ENCODE results near the gene RASSF10. TPM values are rescaled to one million over a fixed set of nuclear protein-coding genes. Genes with fewer than 3 reads are reported as not detected.

Gene RASSF10
- total RNA-seq, 1 experiment from 2014 or later: 2.4 TPM

DNA sequence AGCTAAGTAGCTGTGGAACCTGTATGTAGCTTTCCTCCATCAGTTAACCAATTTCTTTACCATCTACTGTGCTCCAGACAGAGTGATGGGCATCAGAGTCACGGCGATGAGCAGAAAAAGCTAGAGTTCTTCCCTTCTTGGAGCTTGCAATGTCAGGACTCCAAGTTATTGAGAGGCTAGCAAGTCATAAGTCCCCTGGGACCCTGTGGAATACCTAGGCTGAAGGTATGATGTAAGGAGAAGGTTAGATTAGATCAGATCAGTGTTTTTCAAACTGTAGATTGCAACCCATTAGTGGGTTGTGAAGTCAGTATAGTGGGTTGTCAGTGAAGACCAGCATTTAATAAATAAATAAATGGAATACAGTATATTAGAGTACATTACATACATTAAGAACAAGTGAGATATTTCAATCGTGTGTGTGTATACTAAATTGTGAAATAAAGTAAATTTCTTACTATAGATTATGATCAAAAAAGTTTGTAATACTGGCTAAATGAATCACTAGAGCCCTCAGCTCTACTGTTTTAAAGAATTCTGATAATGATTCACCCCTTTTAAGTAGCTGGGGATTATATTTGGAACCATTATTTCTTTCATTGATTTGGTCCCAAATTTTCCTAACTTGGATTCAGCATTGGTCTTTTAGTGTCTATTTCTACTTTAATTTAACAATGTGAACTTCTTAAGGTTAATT, 52.3 kb downstream of the RASSF10 start:
- H3T11ph ChIP-seq (ENCODE audit: low read length): no peak overlapping the region
- H3K79me1 ChIP-seq (ENCODE audit: insufficient read depth, low read depth, low read length, poor library complexity, severe bottlenecking): no peaks in the 10 kb centered on the region
- H2AFZ ChIP-seq (ENCODE audit: low read length): no peak overlapping the region
- H2AK5ac ChIP-seq (ENCODE audit: insufficient read length, low read length): no peak overlapping the region
- H3K23ac ChIP-seq (ENCODE audit: insufficient read length, low read depth, low read length): no peak overlapping the region
- Mint-ChIP-seq H3K27ac (no peak overlapping the region), H3K27me3 (ENCODE audit: low read depth) (peaks cover 4% of the 10 kb centered on the region; the same call in 1 of the 2 replicates), H3K4me1 (peaks cover 0 to 4% of the 10 kb centered on the region in 2 experiments; a peak in 2 of 4 replicates), H3K36me3 (ENCODE audit: insufficient read depth in 1 of 3, low read depth in 3 of 3) (no peaks in the 10 kb centered on the region), H3K9me3 (peaks cover 0 to 2% of the 10 kb centered on the region in 2 experiments; a peak in 3 of 5 replicates), H3K4me3 (no peak overlapping the region)
- H2BK5ac ChIP-seq (ENCODE audit: insufficient read length, low read length): no peak overlapping the region
- H3K9me3 ChIP-seq (ENCODE audit: control insufficient read depth, low read depth, low read length): no peaks in the 10 kb centered on the region
- WGBS (ENCODE audit: extremely low coverage, insufficient read length, low lambda C conversion rate): no CpG with 5 or more reads among the region's 3 CpGs
- no peak overlapping the region for H3K56ac ChIP-seq (ENCODE audit: insufficient read length, low read depth, low read length)
- H2BK15ac ChIP-seq (ENCODE audit: low read depth, low read length): no peak overlapping the region
- no peak overlapping the region for H2BK120ac ChIP-seq (ENCODE audit: low read depth, low read length, poor library complexity, severe bottlenecking)
- H3K27ac ChIP-seq (ENCODE audit: insufficient read length, low read depth, low read length): no peak overlapping the region
- no peak overlapping the region for H2BK20ac ChIP-seq (ENCODE audit: low read depth, low read length, poor library complexity, severe bottlenecking)
- no peak overlapping the region for H3K14ac ChIP-seq (ENCODE audit: insufficient read depth, low read length)
- no peaks in the 10 kb centered on the region for H4K20me1 ChIP-seq (ENCODE audit: control insufficient read depth, insufficient read depth, insufficient read length)
- H3K4me1 ChIP-seq (ENCODE audit: insufficient read depth, low read length): no peaks in the 10 kb centered on the region
- H3K4ac ChIP-seq (ENCODE audit: low read depth, low read length): no peak overlapping the region
- H4K5ac ChIP-seq (ENCODE audit: insufficient read length, low read depth, low read length): no peak overlapping the region
- H3K23me2 ChIP-seq (ENCODE audit: insufficient read length, low read depth, low read length, poor library complexity, severe bottlenecking): no peaks in the 10 kb centered on the region
- no peak overlapping the region for H3K9ac ChIP-seq (ENCODE audit: extremely low read depth, insufficient read length, low read length)
- TF ChIP-seq CTCF (conservative IDR thresholded peaks at IDR 0.05): no peak
- H2BK12ac ChIP-seq (ENCODE audit: insufficient read length, low read depth, low read length): no peak overlapping the region
- H3K27me3 ChIP-seq (ENCODE audit: insufficient read depth, low read length): no peaks in the 10 kb centered on the region
- H3K79me2 ChIP-seq (ENCODE audit: insufficient read depth, low read length): no peaks in the 10 kb centered on the region
- no peak overlapping the region for H4K91ac ChIP-seq (ENCODE audit: insufficient read length, low read depth, low read length)
- H4K8ac ChIP-seq (replicated peaks; ENCODE audit: insufficient read length, low read depth, low read length): no peak overlapping the region
- DNase-seq: no peak
- H3K4me2 ChIP-seq (ENCODE audit: insufficient read depth, insufficient read length, low read length): no peak overlapping the region
- H3K18ac ChIP-seq (ENCODE audit: insufficient read length, low read depth, low read length): no peak overlapping the region

Data from H9 (cell line).